ENCODE results near the gene KRTAP1-3.
"Not testable (repeated sequence)": the region's sequence is repeated elsewhere in the genome, so short reads cannot be mapped to it uniquely, and the experiment has no call there.

Gene KRTAP1-3

GRCh38 chr17:41058741-41059140, 24.1 kb upstream of the KRTAP1-3 start:
- TF ChIP-seq CTCF (IDR thresholded peaks at IDR 0.05; ENCODE audit: low read depth, low read length, missing control alignments): no peak
- H3K4me3 ChIP-seq (ENCODE audit: low read depth, low read length): no peak overlapping the region
- no peak for DNase-seq (ENCODE audit: low read depth)

- no peak for TF ChIP-seq CTCF (IDR thresholded peaks at IDR 0.05; ENCODE audit: low read depth, low read length, missing control alignments)
- no peak overlapping the region for H3K4me3 ChIP-seq (ENCODE audit: low read depth, low read length)
- no peak for DNase-seq (ENCODE audit: low read depth)
Measured at GRCh38 chr17:41057547-41057946, 22.9 kb upstream of the KRTAP1-3 start.

- not testable (repeated sequence) for H3K4me3 ChIP-seq (ENCODE audit: low read depth, low read length); DNase-seq (ENCODE audit: low read depth)
Measured at GRCh38 chr17:41055130-41055529, 20.5 kb upstream of the KRTAP1-3 start, which contains the start of gene KRTAP2-2. KRTAP2-2 (minus strand) TSS chr17:41055230; CDS start chr17:41055211, 19 bp downstream.

- not testable (repeated sequence) for H3K4me3 ChIP-seq (ENCODE audit: low read depth, low read length); DNase-seq (ENCODE audit: low read depth)
Measured at GRCh38 chr17:41054556-41054955, 19.9 kb upstream of the KRTAP1-3 start.

GRCh38 chr17:41054025-41054424, 19.4 kb upstream of the KRTAP1-3 start:
- DNase-seq (ENCODE audit: low read depth): no peak
- no peak for TF ChIP-seq CTCF (IDR thresholded peaks at IDR 0.05; ENCODE audit: low read depth, low read length, missing control alignments)
- H3K4me3 ChIP-seq (ENCODE audit: low read depth, low read length): no peak overlapping the region

GRCh38 chr17:41052566-41052965, 17.9 kb upstream of the KRTAP1-3 start:
- no peak overlapping the region for H3K4me3 ChIP-seq (ENCODE audit: low read depth, low read length)
- no peak for TF ChIP-seq CTCF (IDR thresholded peaks at IDR 0.05; ENCODE audit: low read depth, low read length, missing control alignments)
- no peak for DNase-seq (ENCODE audit: low read depth)

- TF ChIP-seq CTCF (IDR thresholded peaks at IDR 0.05; ENCODE audit: low read depth, low read length, missing control alignments): no peak
- no peak overlapping the region for H3K4me3 ChIP-seq (ENCODE audit: low read depth, low read length)
- no peak for DNase-seq (ENCODE audit: low read depth)
Measured at GRCh38 chr17:41049110-41049509, 14.4 kb upstream of the KRTAP1-3 start.

- no peak for TF ChIP-seq CTCF (IDR thresholded peaks at IDR 0.05; ENCODE audit: low read depth, low read length, missing control alignments)
- no peak overlapping the region for H3K4me3 ChIP-seq (ENCODE audit: low read depth, low read length)
- DNase-seq (ENCODE audit: low read depth): no peak
Measured at GRCh38 chr17:41048441-41048840, 13.8 kb upstream of the KRTAP1-3 start.

- not testable (repeated sequence) for H3K4me3 ChIP-seq (ENCODE audit: low read depth, low read length); DNase-seq (ENCODE audit: low read depth)
Measured at GRCh38 chr17:41046735-41047465, 12.2 kb upstream of the KRTAP1-3 start, which contains the start of gene KRTAP2-1. KRTAP2-1 (minus strand) TSS chr17:41047316; CDS start chr17:41047267, 49 bp downstream.

Measured in GM12864 (cell line).